WTC11 (cell line): ENCODE data around the gene PPFIBP1. TPM values are rescaled to one million over a fixed set of nuclear protein-coding genes. Genes with fewer than 3 reads are reported as not detected.

ENCODE experiments used
- ATAC-seq: fragments of 200-7000 bp; cut with Tn5 transposase; 2 replicates; pipeline ENCODE4 v1.10.0; 2021; ENCODE audit warnings: mild to moderate bottlenecking, moderate library complexity
- CTCF ChIA-PET: fragments of 300-600 bp; sonication (Branson Sonifier 250); formaldehyde crosslinking; loops from one replicate; lab custom pipeline; 2021; ENCODE audit warnings: antibody characterized with exemption; lab: Charles Lee
- POLR2A ChIA-PET: fragments of 350-600 bp; sonication (Branson Sonifier 250); formaldehyde crosslinking; loops from one replicate; lab custom pipeline; 2021; ENCODE audit warnings: antibody characterized with exemption; lab: Charles Lee
- DNase-seq: peaks from one replicate; pipeline ENCODE4 v3.0.0; 2021; ENCODE audit warnings: low spot score
- H3K27ac Mint-ChIP-seq: 2 replicates; pipeline ENCODE4 v1.8.0; 2021; ENCODE audit warnings: mixed read lengths
- H3K27me3 Mint-ChIP-seq: 2 replicates; pipeline ENCODE4 v1.8.0; 2021; ENCODE audit warnings: low read depth, mild to moderate bottlenecking, moderate library complexity, mixed read lengths
- H3K36me3 Mint-ChIP-seq: 2 replicates; pipeline ENCODE4 v1.8.0; 2021; ENCODE audit warnings: mixed read lengths
- H3K4me1 Mint-ChIP-seq: 2 replicates; pipeline ENCODE4 v1.8.0; 2022; ENCODE audit warnings: mixed read lengths
- H3K4me3 Mint-ChIP-seq: 2 replicates; pipeline ENCODE4 v1.8.0; 2021; ENCODE audit warnings: mild to moderate bottlenecking, moderate library complexity, mixed read lengths
- H3K9me3 Mint-ChIP-seq: 2 replicates; pipeline ENCODE4 v1.8.0; 2021; ENCODE audit warnings: mixed read lengths
- GTF2I ChIP-seq: fragments of 250-450 bp; sonication (Bioruptor Pico); conservative IDR thresholded peaks from 2 replicates; pipeline ENCODE4 v1.4.0; 2021; ENCODE audit warnings: mild to moderate bottlenecking
- HMGA2 ChIP-seq: fragments of 250-450 bp; sonication (Bioruptor Pico); IDR thresholded peaks from 2 replicates; pipeline ENCODE4 v1.4.0; 2021; ENCODE audit warnings: mild to moderate bottlenecking, moderate library complexity
- IRF1 ChIP-seq: sonication (generic); formaldehyde crosslinking; IDR thresholded peaks from 2 replicates; pipeline ENCODE4 v1.8.0; 2023; ENCODE audit warnings: missing genetic modification reagents
- MYBL2 ChIP-seq: sonication (generic); formaldehyde crosslinking; IDR thresholded peaks from 2 replicates; pipeline ENCODE4 v1.8.1; 2023; ENCODE audit warnings: mild to moderate bottlenecking, moderate library complexity, missing genetic modification reagents
- NFE2L1 ChIP-seq: sonication (generic); formaldehyde crosslinking; IDR thresholded peaks from 2 replicates; pipeline ENCODE4 v1.8.1; 2023; ENCODE audit warnings: missing genetic modification reagents
- NFYB ChIP-seq: sonication (generic); formaldehyde crosslinking; conservative IDR thresholded peaks from 2 replicates; pipeline ENCODE4 v1.8.0; 2022; ENCODE audit warnings: low read depth, missing genetic modification reagents
- NR3C1 ChIP-seq: sonication (generic); formaldehyde crosslinking; conservative IDR thresholded peaks from 2 replicates; pipeline ENCODE4 v1.8.1; 2023; ENCODE audit warnings: low read depth, mild to moderate bottlenecking, missing genetic modification reagents
- USF2 ChIP-seq: sonication (generic); formaldehyde crosslinking; IDR thresholded peaks from 2 replicates; pipeline ENCODE4 v1.8.1; 2023; ENCODE audit warnings: mild to moderate bottlenecking, missing genetic modification reagents, moderate library complexity
- ZBTB21 ChIP-seq: sonication (generic); formaldehyde crosslinking; IDR thresholded peaks from 2 replicates; pipeline ENCODE4 v1.8.1; 2023; ENCODE audit warnings: mild to moderate bottlenecking, missing genetic modification reagents, borderline replicate concordance
- ZNF121 ChIP-seq: sonication (generic); formaldehyde crosslinking; IDR thresholded peaks from 2 replicates; pipeline ENCODE4 v1.8.0; 2023; ENCODE audit warnings: missing genetic modification reagents
- ZNF138 ChIP-seq: sonication (generic); formaldehyde crosslinking; conservative IDR thresholded peaks from 2 replicates; pipeline ENCODE4 v1.8.1; 2022; ENCODE audit warnings: mild to moderate bottlenecking, moderate library complexity, missing genetic modification reagents
- ZNF263 ChIP-seq: sonication (generic); formaldehyde crosslinking; IDR thresholded peaks from 2 replicates; pipeline ENCODE4 v1.8.1; 2022; ENCODE audit warnings: low read depth, mild to moderate bottlenecking, moderate library complexity, missing genetic modification reagents
- ZNF281 ChIP-seq: sonication (generic); formaldehyde crosslinking; IDR thresholded peaks from 2 replicates; pipeline ENCODE4 v1.8.0; 2023; ENCODE audit warnings: mild to moderate bottlenecking, missing genetic modification reagents
- ZNF423 ChIP-seq: fragments of 250-450 bp; sonication (Bioruptor Pico); IDR thresholded peaks from 2 replicates; pipeline ENCODE4 v2.1.2; 2022; ENCODE audit warnings: mild to moderate bottlenecking, moderate library complexity
- ZNF425 ChIP-seq: fragments of 250-450 bp; sonication (Bioruptor Pico); conservative IDR thresholded peaks from 2 replicates; pipeline ENCODE4 v1.9.0; 2021; ENCODE audit warnings: mild to moderate bottlenecking
- ZNF532 ChIP-seq: fragments of 250-450 bp; sonication (Bioruptor Pico); IDR thresholded peaks from 2 replicates; pipeline ENCODE4 v1.9.0; 2021; ENCODE audit warnings: mild to moderate bottlenecking, borderline replicate concordance
- total RNA-seq: library from RNA; stranded (reverse); gene quantifications from 3 replicates; pipeline ENCODE4 v1.2.3, GENCODE V29; 2021
- TF ChIP-seq, protein P1 (sequence below): sonication (generic); formaldehyde crosslinking; IDR thresholded peaks from 2 replicates; pipeline ENCODE4 v1.8.1; 2022; ENCODE audit warnings: low read depth, mild to moderate bottlenecking, moderate library complexity, missing genetic modification reagents, borderline replicate concordance
- TF ChIP-seq, protein P2 (sequence below): fragments of 250-450 bp; sonication (Bioruptor Pico); IDR thresholded peaks from 2 replicates; pipeline ENCODE4 v1.8.0; 2021; ENCODE audit warnings: mild to moderate bottlenecking
- TF ChIP-seq, protein P3 (sequence below): sonication (generic); formaldehyde crosslinking; IDR thresholded peaks from 2 replicates; pipeline ENCODE4 v1.8.1; 2022; ENCODE audit warnings: mild to moderate bottlenecking, moderate library complexity, missing genetic modification reagents

The PPFIBP1 gene
- total RNA-seq, 1 experiment from 2014 or later, result 27.7 TPM

DNA sequence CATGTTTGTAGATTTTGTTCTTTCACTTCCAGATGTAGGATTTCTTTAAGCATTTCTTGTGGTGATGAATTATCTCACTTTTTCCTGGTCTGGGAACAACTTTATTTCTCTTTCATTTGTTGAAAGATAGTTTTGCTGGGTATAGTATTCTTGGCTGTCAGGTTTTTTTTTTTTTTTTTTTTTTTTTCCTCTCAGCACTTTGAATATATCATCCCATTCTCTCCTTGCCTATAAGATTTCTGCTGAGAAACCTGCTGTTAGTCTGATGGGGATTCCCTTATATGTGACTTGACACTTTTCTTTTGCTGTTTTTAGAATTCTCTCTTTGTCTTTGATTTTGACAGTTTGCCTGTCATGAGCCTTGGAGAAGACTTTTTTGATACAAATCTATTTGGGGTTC lies 47.0 kb upstream of the PPFIBP1 start:
- TF ChIP-seq ZNF121 (no peak), NFYB (no peak), ZNF263 (CRISPR knock-in tag) (no peak), ZNF423 (CRISPR knock-in tag) (no peak), HMGA2 (CRISPR knock-in tag) (no peak), ZNF532 (CRISPR knock-in tag) (no peak), ZNF425 (no peak)
- Mint-ChIP-seq H3K27ac (no peak overlapping the region), H3K36me3 (peaks cover 23% of the 10 kb centered on the region), H3K27me3 (peaks cover 3% of the 10 kb centered on the region; the same call in 1 of the 2 replicates), H3K4me1 (no peaks in the 10 kb centered on the region), H3K9me3 (peaks cover 43% of the 10 kb centered on the region), H3K4me3 (no peak overlapping the region)
- DNase-seq (no peak), ATAC-seq (no peak)
- POLR2A ChIA-PET, result no interaction called here
- CTCF ChIA-PET, result no interaction called here

- no peak for DNase-seq
- Mint-ChIP-seq H3K27ac (no peak overlapping the region), H3K27me3 (peaks cover 3% of the 10 kb centered on the region; the same call in 1 of the 2 replicates), H3K36me3 (peaks cover 23% of the 10 kb centered on the region), H3K9me3 (peaks cover 43% of the 10 kb centered on the region), H3K4me3 (no peak overlapping the region), H3K4me1 (no peaks in the 10 kb centered on the region)
- ATAC-seq, result no peak
- POLR2A ChIA-PET, result no interaction called here
- CTCF ChIA-PET, result no interaction called here
- TF ChIP-seq, protein P1, sequence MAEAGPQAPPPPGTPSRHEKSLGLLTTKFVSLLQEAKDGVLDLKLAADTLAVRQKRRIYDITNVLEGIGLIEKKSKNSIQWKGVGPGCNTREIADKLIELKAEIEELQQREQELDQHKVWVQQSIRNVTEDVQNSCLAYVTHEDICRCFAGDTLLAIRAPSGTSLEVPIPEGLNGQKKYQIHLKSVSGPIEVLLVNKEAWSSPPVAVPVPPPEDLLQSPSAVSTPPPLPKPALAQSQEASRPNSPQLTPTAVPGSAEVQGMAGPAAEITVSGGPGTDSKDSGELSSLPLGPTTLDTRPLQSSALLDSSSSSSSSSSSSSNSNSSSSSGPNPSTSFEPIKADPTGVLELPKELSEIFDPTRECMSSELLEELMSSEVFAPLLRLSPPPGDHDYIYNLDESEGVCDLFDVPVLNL (CRISPR knock-in tag), result no peak
- TF ChIP-seq, protein P2, sequence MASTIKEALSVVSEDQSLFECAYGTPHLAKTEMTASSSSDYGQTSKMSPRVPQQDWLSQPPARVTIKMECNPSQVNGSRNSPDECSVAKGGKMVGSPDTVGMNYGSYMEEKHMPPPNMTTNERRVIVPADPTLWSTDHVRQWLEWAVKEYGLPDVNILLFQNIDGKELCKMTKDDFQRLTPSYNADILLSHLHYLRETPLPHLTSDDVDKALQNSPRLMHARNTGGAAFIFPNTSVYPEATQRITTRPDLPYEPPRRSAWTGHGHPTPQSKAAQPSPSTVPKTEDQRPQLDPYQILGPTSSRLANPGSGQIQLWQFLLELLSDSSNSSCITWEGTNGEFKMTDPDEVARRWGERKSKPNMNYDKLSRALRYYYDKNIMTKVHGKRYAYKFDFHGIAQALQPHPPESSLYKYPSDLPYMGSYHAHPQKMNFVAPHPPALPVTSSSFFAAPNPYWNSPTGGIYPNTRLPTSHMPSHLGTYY (CRISPR knock-in tag), result no peak
- TF ChIP-seq ZNF281 (CRISPR knock-in tag), result no peak
- TF ChIP-seq USF2, result no peak
- TF ChIP-seq NR3C1, result no peak
- no peak for TF ChIP-seq GTF2I (CRISPR knock-in tag)
- TF ChIP-seq ZNF138 (CRISPR knock-in tag), result no peak
- TF ChIP-seq, protein P3, sequence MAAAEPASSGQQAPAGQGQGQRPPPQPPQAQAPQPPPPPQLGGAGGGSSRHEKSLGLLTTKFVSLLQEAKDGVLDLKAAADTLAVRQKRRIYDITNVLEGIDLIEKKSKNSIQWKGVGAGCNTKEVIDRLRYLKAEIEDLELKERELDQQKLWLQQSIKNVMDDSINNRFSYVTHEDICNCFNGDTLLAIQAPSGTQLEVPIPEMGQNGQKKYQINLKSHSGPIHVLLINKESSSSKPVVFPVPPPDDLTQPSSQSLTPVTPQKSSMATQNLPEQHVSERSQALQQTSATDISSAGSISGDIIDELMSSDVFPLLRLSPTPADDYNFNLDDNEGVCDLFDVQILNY (CRISPR knock-in tag), result no peak
- no peak for TF ChIP-seq NFE2L1
- no peak for TF ChIP-seq MYBL2 (CRISPR knock-in tag)
- no peak for TF ChIP-seq IRF1 (CRISPR knock-in tag)
- TF ChIP-seq ZBTB21 (CRISPR knock-in tag), result no peak
These were observed 45.1 kb upstream of the PPFIBP1 start for GRCh38 chr12:27478949-27479348.
